ES-I3 (cell line): Measurements from ENCODE around the gene JAM2.

Experiments used
- H3K36me3 ChIP-seq: 2 replicates; pipeline ENCODE4 v1.6.1; 2013; ENCODE audit warnings: mild to moderate bottlenecking, low read length, control low read depth, moderate library complexity; ENCODE audit not compliant: insufficient read depth
- H3K4me1 ChIP-seq: 2 replicates; pipeline ENCODE4 v1.6.1; 2013; ENCODE audit warnings: mild to moderate bottlenecking, control low read depth, low read length; ENCODE audit not compliant: insufficient read depth
- H3K9ac ChIP-seq: 2 replicates; pipeline ENCODE4 v1.6.1; 2013; ENCODE audit warnings: low read depth, mild to moderate bottlenecking, low read length, moderate library complexity
- H3K9me3 ChIP-seq: 2 replicates; pipeline ENCODE4 v1.6.1; 2013; ENCODE audit warnings: mild to moderate bottlenecking, low read length, moderate library complexity; ENCODE audit not compliant: control insufficient read depth, insufficient read depth

JAM2 gene

GRCh38 chr21:25756190-25756932 is 117.3 kb downstream of the JAM2 start:
- Histone ChIP-seq H3K9me3 (no peaks in the 10 kb centered on the region), H3K36me3 (peaks cover 4% of the 10 kb centered on the region; the same call in 1 of the 2 replicates), H3K9ac (no peak overlapping the region), H3K4me1 (no peaks in the 10 kb centered on the region)

- Histone ChIP-seq H3K36me3 (peaks cover 4% of the 10 kb centered on the region; the same call in 1 of the 2 replicates), H3K9me3 (no peaks in the 10 kb centered on the region), H3K4me1 (no peaks in the 10 kb centered on the region), H3K9ac (no peak overlapping the region)
Measured at GRCh38 chr21:25757531-25757930, 118.5 kb downstream of the JAM2 start.

GRCh38 chr21:25759573-25759972 is 120.5 kb downstream of the JAM2 start:
- H3K4me1 ChIP-seq: no peaks in the 10 kb centered on the region
- no peaks in the 10 kb centered on the region for H3K9me3 ChIP-seq
- no peaks in the 10 kb centered on the region; the same call in 1 of the 2 replicates for H3K36me3 ChIP-seq
- no peak overlapping the region for H3K9ac ChIP-seq

- Histone ChIP-seq H3K9me3 (no peaks in the 10 kb centered on the region), H3K9ac (no peak overlapping the region), H3K36me3 (no peaks in the 10 kb centered on the region; the same call in 1 of the 2 replicates), H3K4me1 (no peaks in the 10 kb centered on the region)
Measured at GRCh38 chr21:25760061-25760460, 121.0 kb downstream of the JAM2 start.

- Histone ChIP-seq H3K9ac (no peak overlapping the region), H3K36me3 (no peaks in the 10 kb centered on the region; the same call in 1 of the 2 replicates), H3K4me1 (no peaks in the 10 kb centered on the region), H3K9me3 (no peaks in the 10 kb centered on the region)
Measured at GRCh38 chr21:25760677-25761076, 121.6 kb downstream of the JAM2 start.

- H3K36me3 ChIP-seq: no peaks in the 10 kb centered on the region; the same call in 1 of the 2 replicates
- no peaks in the 10 kb centered on the region for H3K4me1 ChIP-seq
- H3K9ac ChIP-seq: no peak overlapping the region
- H3K9me3 ChIP-seq: no peaks in the 10 kb centered on the region
Measured at GRCh38 chr21:25764065-25764464, 125.0 kb downstream of the JAM2 start.
